Uterus (tissue), 2 donors: ENCODE measurements around the gene CPVL.

ENCODE experiments used
- POLR2A ChIP-seq, 2 donors: fragments of 450-650 bp; IDR thresholded peaks; one replicate each; pipeline ENCODE4 v1.6.1; 2016; ENCODE audit warnings: antibody characterized with exemption in 2 of 2, mild to moderate bottlenecking in 1 of 2, moderate library complexity in 1 of 2
- TF ChIP-seq, protein P1 (sequence below), 4 experiments: fragments of 200-600 bp in 2 of 4; fragments of 450-650 bp in 2 of 4; sonication (generic) in 2 of 4; IDR thresholded peaks; one replicate each; pipeline ENCODE4 v1.5.1; 2016 to 2019; ENCODE audit warnings: antibody characterized with exemption in 4 of 4, mild to moderate bottlenecking in 2 of 4, moderate library complexity in 1 of 4

DNA sequence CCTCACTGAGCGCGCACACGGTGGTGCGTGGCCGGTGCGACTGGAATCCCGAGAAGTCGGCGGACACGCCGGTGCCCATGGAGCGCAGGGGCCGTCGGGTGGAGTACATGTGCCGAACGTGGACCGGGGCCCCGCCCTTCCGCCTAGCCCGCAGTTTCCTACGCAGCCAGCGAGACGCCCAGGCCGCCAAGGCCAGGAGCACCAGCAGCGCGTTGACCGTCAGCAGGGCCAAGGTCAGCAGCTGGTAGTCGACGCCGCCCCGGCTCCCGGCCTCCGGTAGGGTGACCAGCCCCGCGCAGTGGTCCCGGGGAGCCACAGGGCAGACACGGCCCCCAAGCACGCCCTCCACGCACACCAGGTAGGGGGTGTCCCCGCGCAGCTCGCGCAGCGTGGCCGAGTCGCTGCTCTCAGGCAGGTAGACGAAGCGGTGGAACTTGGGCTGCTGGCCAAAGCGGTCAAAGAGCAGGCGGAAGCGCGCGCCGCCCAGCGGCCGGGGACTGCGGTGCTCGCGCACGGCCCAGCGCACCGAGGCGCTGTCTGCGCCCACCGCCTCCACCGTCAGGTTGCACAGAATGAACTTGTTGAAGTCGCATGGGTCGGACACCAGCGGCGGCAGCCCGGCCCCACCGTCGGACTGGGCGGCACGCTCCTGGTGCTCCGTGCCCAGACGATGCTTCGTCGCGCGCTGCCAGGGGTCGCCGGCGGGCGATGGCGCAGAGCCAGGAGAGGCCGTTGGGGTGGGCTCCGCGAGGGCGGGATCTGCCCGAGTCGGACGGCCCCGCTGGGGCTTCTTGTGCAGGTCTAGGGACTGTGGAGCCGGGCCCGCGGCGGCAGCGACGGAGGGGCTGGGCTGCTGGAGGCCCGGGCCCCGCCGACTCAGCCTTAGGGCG is 190.4 kb downstream of the CPVL start:
- TF ChIP-seq, protein P1, sequence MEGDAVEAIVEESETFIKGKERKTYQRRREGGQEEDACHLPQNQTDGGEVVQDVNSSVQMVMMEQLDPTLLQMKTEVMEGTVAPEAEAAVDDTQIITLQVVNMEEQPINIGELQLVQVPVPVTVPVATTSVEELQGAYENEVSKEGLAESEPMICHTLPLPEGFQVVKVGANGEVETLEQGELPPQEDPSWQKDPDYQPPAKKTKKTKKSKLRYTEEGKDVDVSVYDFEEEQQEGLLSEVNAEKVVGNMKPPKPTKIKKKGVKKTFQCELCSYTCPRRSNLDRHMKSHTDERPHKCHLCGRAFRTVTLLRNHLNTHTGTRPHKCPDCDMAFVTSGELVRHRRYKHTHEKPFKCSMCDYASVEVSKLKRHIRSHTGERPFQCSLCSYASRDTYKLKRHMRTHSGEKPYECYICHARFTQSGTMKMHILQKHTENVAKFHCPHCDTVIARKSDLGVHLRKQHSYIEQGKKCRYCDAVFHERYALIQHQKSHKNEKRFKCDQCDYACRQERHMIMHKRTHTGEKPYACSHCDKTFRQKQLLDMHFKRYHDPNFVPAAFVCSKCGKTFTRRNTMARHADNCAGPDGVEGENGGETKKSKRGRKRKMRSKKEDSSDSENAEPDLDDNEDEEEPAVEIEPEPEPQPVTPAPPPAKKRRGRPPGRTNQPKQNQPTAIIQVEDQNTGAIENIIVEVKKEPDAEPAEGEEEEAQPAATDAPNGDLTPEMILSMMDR (IDR thresholded peaks at IDR 0.05): peak in 3 of 4 experiments; percentile 66 to 70 (median 67)
- TF ChIP-seq POLR2A (IDR thresholded peaks at IDR 0.05): no peak
